IMR-90 (cell line): ENCODE data around the gene MARS1.
"Not testable (repeated sequence)": the region's sequence is repeated elsewhere in the genome, so short reads cannot be mapped to it uniquely, and the experiment has no call there.

Experiments used
- CEBPB ChIP-seq: IDR thresholded peaks from 2 replicates; pipeline ENCODE4 v1.6.1; 2012; ENCODE audit warnings: low read depth, low read length, improper control_type of control experiment
- CHD1 ChIP-seq: IDR thresholded peaks from 2 replicates; pipeline ENCODE4 v1.6.1; 2012; ENCODE audit warnings: low read depth, low read length, improper control_type of control experiment
- CTCF ChIP-seq: conservative IDR thresholded peaks from 2 replicates; pipeline ENCODE4 v1.5.1; 2012; ENCODE audit warnings: mild to moderate bottlenecking, low read depth, low read length, improper control_type of control experiment
- MAFK ChIP-seq: IDR thresholded peaks from 2 replicates; pipeline ENCODE4 v1.6.1; 2012; ENCODE audit warnings: low read depth, low read length, improper control_type of control experiment
- MAZ ChIP-seq: IDR thresholded peaks from 2 replicates; pipeline ENCODE4 v1.6.1; 2012; ENCODE audit warnings: low read depth, mild to moderate bottlenecking, low read length, improper control_type of control experiment, moderate library complexity, borderline replicate concordance
- MXI1 ChIP-seq: IDR thresholded peaks from 2 replicates; pipeline ENCODE4 v1.6.1; 2012; ENCODE audit warnings: low read depth, mild to moderate bottlenecking, low read length, moderate library complexity, borderline replicate concordance
- POLR2A ChIP-seq: IDR thresholded peaks from 2 replicates; pipeline ENCODE4 v1.6.1; 2012; ENCODE audit warnings: mild to moderate bottlenecking, low read depth, low read length
- RAD21 ChIP-seq: IDR thresholded peaks from 2 replicates; pipeline ENCODE4 v1.6.1; 2012; ENCODE audit warnings: low read length, improper control_type of control experiment
- RCOR1 ChIP-seq: IDR thresholded peaks from 2 replicates; pipeline ENCODE4 v1.6.1; 2012; ENCODE audit warnings: mild to moderate bottlenecking, low read length, improper control_type of control experiment; ENCODE audit not compliant: insufficient replicate concordance
- RFX5 ChIP-seq: IDR thresholded peaks from 2 replicates; pipeline ENCODE4 v1.8.0; 2012; ENCODE audit warnings: low read depth, mild to moderate bottlenecking, low read length, moderate library complexity
- SMC3 ChIP-seq: fragments of 150-350 bp; IDR thresholded peaks from 2 replicates; pipeline ENCODE4 v1.6.1; 2016; ENCODE audit warnings: low read depth, mild to moderate bottlenecking, antibody characterized with exemption, low read length, moderate library complexity
- USF2 ChIP-seq: fragments of 150-350 bp; IDR thresholded peaks from 2 replicates; pipeline ENCODE4 v1.6.1; 2017; ENCODE audit warnings: mild to moderate bottlenecking, antibody characterized with exemption, low read length, low read depth

DNA sequence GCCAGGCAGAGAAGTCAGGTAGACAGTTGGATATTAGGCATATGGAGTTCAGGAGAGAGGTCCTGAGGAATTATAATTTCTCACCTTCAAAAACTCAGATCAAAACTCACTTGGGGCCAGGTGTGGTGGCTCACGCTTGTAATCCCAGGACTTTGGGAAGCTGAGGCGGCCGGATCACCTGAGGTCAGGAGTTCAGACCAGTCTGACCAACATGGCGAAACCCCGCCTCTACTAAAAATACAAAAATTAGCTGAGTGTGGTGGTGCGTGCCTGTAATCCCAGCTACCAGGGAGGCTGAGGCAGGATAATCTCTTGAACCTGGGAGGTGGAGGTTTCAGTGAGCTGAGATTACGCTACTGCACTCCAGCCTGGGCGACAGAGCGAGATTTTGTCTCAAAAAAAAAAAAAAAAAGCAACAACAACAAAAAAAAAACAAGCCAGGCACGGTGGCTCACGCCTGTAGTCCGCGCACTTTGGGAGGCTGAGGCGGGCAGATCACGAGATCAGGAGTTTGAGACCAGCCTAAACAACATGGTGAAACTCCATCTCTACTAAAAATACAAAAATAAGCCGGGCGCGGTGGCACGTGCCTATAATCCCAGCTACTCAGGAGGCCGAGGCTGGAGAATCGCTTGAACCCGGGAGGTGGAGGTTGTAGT, 14.6 kb downstream of the MARS1 start:
- TF ChIP-seq POLR2A, CTCF, USF2, RFX5, MAFK, MAZ, RCOR1, CEBPB, SMC3, MXI1, CHD1, RAD21: not testable (repeated sequence)
